ENCODE measurements around the gene MRPL49.
"Not testable (repeated sequence)": the region's sequence is repeated elsewhere in the genome, so short reads cannot be mapped to it uniquely, and the experiment has no call there.

MRPL49 gene

DNA sequence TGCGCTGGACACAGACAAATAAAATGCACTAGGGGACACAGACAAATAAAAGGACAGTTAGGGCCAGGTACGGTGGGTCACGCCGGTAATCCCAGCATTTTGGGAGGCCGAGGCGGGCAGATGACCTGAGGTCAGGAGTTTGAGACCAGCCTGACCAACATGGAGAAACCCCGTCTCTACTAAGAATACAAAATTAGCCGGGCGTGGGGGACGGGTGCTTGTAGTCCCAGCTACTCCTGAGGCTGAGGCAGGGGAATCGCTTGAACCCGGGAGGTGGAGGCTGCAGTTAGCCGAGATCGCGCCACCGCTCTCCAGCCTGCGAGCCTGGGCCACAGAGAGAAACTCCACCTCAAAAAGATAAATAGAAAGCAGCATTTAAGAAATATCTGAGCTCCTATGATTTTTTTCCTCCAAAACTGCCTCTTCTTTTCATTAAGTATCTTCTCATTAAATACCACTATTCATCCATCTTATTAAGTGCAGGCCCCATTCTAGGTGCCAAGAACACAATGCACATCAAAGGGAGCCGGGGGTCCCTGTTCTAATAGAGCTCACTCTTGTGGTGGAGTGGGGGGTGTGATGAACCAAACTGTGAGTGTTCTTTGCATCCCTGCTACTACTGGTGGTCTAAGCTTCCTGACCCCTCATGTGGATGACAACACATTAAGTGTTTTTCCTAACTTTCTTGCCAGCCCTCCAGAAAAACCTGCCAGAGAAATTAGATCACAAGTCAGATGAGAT lies 3.9 kb upstream of the MRPL49 start:
- Histone ChIP-seq H3K36me3 (ENCODE audit: insufficient read depth) (no peaks in the 10 kb centered on the region), H3K4me2 (no peak overlapping the region; the same call in 1 of the 2 replicates), H4K20me1 (ENCODE audit: insufficient read depth) (no peaks in the 10 kb centered on the region)

DNA sequence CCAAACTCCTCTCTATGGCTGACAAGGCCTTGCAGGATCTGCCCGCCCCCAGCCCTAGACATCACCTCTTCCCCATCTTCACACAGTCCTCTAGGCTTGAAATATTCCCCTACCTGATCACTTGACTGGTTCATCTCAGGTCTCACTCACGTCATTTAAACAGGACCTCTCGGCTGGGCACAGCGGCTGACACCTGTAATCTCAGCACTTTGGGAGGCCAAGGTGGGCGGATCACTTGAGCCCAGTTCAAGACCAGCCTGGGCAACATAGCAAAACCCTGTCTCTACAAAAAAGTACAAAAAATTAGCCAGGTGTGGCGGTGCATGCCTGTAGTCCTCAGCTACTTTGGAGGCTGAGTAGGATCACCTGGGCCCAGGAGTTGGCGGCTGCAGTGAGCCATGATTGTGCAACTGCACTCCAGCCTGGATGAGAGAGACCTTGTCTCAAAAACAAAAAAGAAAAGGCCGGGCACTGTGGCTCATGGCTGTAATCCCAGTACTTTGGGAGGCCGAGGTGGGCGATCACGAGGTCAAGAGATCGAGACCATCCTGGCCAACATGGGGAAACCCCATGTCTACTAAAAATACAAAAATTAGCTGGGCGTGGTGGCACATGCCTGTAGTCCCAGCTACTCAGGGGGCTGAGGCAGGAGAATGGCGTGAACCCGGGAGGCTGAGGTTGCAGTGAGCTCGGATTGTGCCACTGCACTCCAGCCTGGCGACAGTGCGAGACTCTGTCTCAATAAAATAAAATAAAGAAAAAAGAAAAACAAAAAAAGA lies 3.0 kb upstream of the MRPL49 start:
- H3K9ac ChIP-seq; H3K36me3 ChIP-seq (ENCODE audit: insufficient read depth); H2AFZ ChIP-seq (ENCODE audit: low read depth); H3K27me3 ChIP-seq (ENCODE audit: insufficient read depth, low read depth); H3K4me3 ChIP-seq (IDR thresholded peaks at IDR 0.05; ENCODE audit: insufficient read depth, low read depth, low read length); H4K20me1 ChIP-seq (ENCODE audit: insufficient read depth): not testable (repeated sequence)
- Histone ChIP-seq H3K4me1 (ENCODE audit: low read depth, poor library complexity, severe bottlenecking) (peaks cover 52% of the 10 kb centered on the region), H3K79me2 (ENCODE audit: insufficient read depth, low read depth) (peaks cover 64% of the 10 kb centered on the region), H3K27ac (peak overlapping the region; percentile 13; the same call in 1 of the 2 replicates), H3K4me2 (peak overlapping the region; percentile 39; the same call in 1 of the 2 replicates)

More for the DNA sequence above, 3.9 kb upstream of the MRPL49 start:
- TF ChIP-seq, protein P1, sequence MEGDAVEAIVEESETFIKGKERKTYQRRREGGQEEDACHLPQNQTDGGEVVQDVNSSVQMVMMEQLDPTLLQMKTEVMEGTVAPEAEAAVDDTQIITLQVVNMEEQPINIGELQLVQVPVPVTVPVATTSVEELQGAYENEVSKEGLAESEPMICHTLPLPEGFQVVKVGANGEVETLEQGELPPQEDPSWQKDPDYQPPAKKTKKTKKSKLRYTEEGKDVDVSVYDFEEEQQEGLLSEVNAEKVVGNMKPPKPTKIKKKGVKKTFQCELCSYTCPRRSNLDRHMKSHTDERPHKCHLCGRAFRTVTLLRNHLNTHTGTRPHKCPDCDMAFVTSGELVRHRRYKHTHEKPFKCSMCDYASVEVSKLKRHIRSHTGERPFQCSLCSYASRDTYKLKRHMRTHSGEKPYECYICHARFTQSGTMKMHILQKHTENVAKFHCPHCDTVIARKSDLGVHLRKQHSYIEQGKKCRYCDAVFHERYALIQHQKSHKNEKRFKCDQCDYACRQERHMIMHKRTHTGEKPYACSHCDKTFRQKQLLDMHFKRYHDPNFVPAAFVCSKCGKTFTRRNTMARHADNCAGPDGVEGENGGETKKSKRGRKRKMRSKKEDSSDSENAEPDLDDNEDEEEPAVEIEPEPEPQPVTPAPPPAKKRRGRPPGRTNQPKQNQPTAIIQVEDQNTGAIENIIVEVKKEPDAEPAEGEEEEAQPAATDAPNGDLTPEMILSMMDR (conservative IDR thresholded peaks at IDR 0.05; ENCODE audit: low read depth, low read length), result no peak; the same call in 1 of the 2 replicates
- Histone ChIP-seq H3K79me2 (ENCODE audit: insufficient read depth, low read depth) (peaks cover 57% of the 10 kb centered on the region), H3K27ac (peak overlapping the region; percentile 6; the same call in 1 of the 2 replicates), H2AFZ (ENCODE audit: low read depth) (no peak overlapping the region), H3K27me3 (ENCODE audit: insufficient read depth, low read depth) (no peaks in the 10 kb centered on the region), H3K4me1 (ENCODE audit: low read depth, poor library complexity, severe bottlenecking) (peaks cover 48% of the 10 kb centered on the region), H3K9ac (no peak overlapping the region), H3K4me3 (IDR thresholded peaks at IDR 0.05; ENCODE audit: insufficient read depth, low read depth, low read length) (no peak overlapping the region)

DNA sequence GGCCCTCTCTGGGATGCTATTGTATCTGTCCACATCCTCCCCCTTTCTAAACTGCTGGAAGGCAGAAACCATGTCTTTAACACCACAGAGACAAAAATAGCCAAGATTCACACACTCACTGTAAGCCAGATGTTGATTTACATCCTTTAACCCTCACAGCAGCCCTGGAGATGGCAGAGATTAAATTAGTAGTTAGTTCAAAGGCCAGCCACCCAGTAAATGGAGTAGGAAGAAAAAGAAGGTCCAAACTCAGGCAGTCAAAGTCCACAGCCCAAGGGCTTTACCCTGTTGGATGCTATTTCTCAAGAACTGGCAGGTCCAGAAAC lies 2.5 kb upstream of the MRPL49 start:
- Histone ChIP-seq H3K4me2 (peak overlapping the region; percentile 39; the same call in 1 of the 2 replicates), H3K27me3 (ENCODE audit: insufficient read depth, low read depth) (no peaks in the 10 kb centered on the region), H3K36me3 (ENCODE audit: insufficient read depth) (no peaks in the 10 kb centered on the region), H4K20me1 (ENCODE audit: insufficient read depth) (no peaks in the 10 kb centered on the region), H3K9ac (no peak overlapping the region; the same call in 1 of the 2 replicates), H3K79me2 (ENCODE audit: insufficient read depth, low read depth) (peaks cover 69% of the 10 kb centered on the region), H2AFZ (ENCODE audit: low read depth) (no peak overlapping the region), H3K4me1 (ENCODE audit: low read depth, poor library complexity, severe bottlenecking) (peaks cover 52% of the 10 kb centered on the region), H3K27ac (peak overlapping the region; percentile 32; the same call in 1 of the 2 replicates), H3K4me3 (IDR thresholded peaks at IDR 0.05; ENCODE audit: insufficient read depth, low read depth, low read length) (no peak overlapping the region)
- TF ChIP-seq, protein P1 (conservative IDR thresholded peaks at IDR 0.05; ENCODE audit: low read depth, low read length), result no peak

DNA sequence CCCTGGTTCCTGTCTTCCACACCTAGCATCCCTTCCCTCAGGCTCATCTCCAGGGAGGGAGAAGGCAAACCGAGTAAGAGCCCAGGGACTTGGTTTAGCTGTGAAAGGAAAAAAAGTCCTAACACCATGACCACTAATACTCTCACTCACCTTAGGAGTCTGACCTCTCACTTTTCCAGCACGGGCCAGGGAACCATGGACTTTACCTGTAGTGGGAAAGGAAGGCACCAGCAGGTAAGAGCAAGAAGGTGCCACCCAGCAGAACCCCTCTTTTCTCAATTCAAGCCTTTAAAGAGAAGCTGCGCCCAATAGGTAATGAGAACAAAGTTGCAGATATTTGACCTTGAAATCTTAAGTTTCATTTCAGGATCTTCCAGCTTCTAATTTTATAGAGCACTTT lies 1.3 kb upstream of the MRPL49 start:
- Histone ChIP-seq H3K27ac (peak overlapping the region; percentile 59; the same call in 1 of the 2 replicates), H3K4me1 (ENCODE audit: low read depth, poor library complexity, severe bottlenecking) (peaks cover 49% of the 10 kb centered on the region), H3K36me3 (ENCODE audit: insufficient read depth) (no peaks in the 10 kb centered on the region), H4K20me1 (ENCODE audit: insufficient read depth) (no peaks in the 10 kb centered on the region), H3K27me3 (ENCODE audit: insufficient read depth, low read depth) (no peaks in the 10 kb centered on the region), H3K4me3 (IDR thresholded peaks at IDR 0.05; ENCODE audit: insufficient read depth, low read depth, low read length) (no peak overlapping the region), H3K4me2 (peak overlapping the region; percentile 56), H3K79me2 (ENCODE audit: insufficient read depth, low read depth) (peaks cover 66% of the 10 kb centered on the region), H2AFZ (ENCODE audit: low read depth) (no peak overlapping the region), H3K9ac (peak overlapping the region; percentile 86; the same call in 1 of the 2 replicates)
- TF ChIP-seq, protein P1 (conservative IDR thresholded peaks at IDR 0.05; ENCODE audit: low read depth, low read length), result no peak

Data from KMS-11 (cell line).